ENCODE data around the gene VIPAS39.
A peak's percentile ranks its signal among the peaks of the same experiment; 100 is the strongest.

VIPAS39 gene

GRCh38 chr14:77457522-77458248 lies at the start of gene VIPAS39, which contains the start of gene AHSA1:
Gene VIPAS39, minus strand, starts transcription at chr14:77457601. Its CDS starts 3,499 bp downstream, at chr14:77454102.
Gene AHSA1, plus strand, starts transcription at chr14:77458093. Its CDS starts 97 bp downstream, at chr14:77458190.
- TF ChIP-seq EZH2phosphoT487 (conservative IDR thresholded peaks at IDR 0.05; ENCODE audit: low read length) (no peak), CTCF (IDR thresholded peaks at IDR 0.05; ENCODE audit: insufficient read depth, low read length, poor library complexity, severe bottlenecking) (no peak)

DNA sequence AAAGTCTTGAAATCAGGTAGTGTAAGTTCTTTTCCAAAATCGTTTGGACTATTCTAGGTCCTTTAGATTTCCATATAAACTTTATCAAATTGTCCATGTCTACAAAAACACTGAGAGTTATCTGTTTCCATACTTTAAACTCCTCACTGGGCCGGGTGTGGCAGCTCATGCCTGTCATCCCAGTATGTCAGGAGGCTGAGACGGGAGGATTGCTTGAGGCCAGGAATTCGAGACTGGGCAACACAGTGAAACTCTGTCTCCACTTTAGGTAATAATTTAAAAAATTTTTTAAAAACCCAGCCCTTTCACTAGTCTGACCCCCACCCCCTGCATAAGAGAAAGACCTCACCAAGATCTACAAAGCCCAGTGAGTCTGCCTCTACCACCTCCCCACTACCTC lies 47.6 kb upstream of the VIPAS39 start:
- H2AFZ ChIP-seq (ENCODE audit: low read depth, low read length, severe bottlenecking) = no peak overlapping the region
- no peak overlapping the region for H3K27ac ChIP-seq (ENCODE audit: low read depth, low read length)
- H4K20me1 ChIP-seq (ENCODE audit: low read depth, low read length) = no peaks in the 10 kb centered on the region
- no peaks in the 10 kb centered on the region for H3K27me3 ChIP-seq (ENCODE audit: low read length)
- H3K9me3 ChIP-seq (ENCODE audit: insufficient read depth, low read length) = no peaks in the 10 kb centered on the region
- H3K4me3 ChIP-seq (ENCODE audit: insufficient read depth, low read length, poor library complexity, severe bottlenecking) = no peak overlapping the region
- no peaks in the 10 kb centered on the region for H3K36me3 ChIP-seq (ENCODE audit: low read length)
- H3K9ac ChIP-seq (ENCODE audit: low read length) = no peak overlapping the region
- no peaks in the 10 kb centered on the region for H3K79me2 ChIP-seq (ENCODE audit: insufficient read depth, low read length)
- no peak overlapping the region for H3K4me2 ChIP-seq (ENCODE audit: low read depth, low read length, poor library complexity, severe bottlenecking)
- peaks cover 8% of the 10 kb centered on the region; the same call in 1 of the 2 replicates for H3F3A ChIP-seq (ENCODE audit: insufficient read depth)
- TF ChIP-seq CTCF (IDR thresholded peaks at IDR 0.05; ENCODE audit: insufficient read depth, low read length, poor library complexity, severe bottlenecking) (no peak), EZH2phosphoT487 (conservative IDR thresholded peaks at IDR 0.05; ENCODE audit: low read length) (no peak)
- H3K9me2 ChIP-seq (replicated peaks; ENCODE audit: insufficient read depth, low read length) = no peaks in the 10 kb centered on the region

More at GRCh38 chr14:77457522-77458248, at the start of gene VIPAS39, which contains the start of gene AHSA1:
- Histone ChIP-seq H3F3A (ENCODE audit: insufficient read depth) (peaks cover 9% of the 10 kb centered on the region; the same call in 1 of the 2 replicates), H3K9me3 (ENCODE audit: insufficient read depth, low read length) (no peaks in the 10 kb centered on the region), H3K79me2 (ENCODE audit: insufficient read depth, low read length) (peaks cover 44% of the 10 kb centered on the region), H3K9ac (ENCODE audit: low read length) (peak within 1 kb of the TSS; percentile 90), H3K27me3 (ENCODE audit: low read length) (no peaks in the 10 kb centered on the region), H4K20me1 (ENCODE audit: low read depth, low read length) (peaks cover 9% of the 10 kb centered on the region; the same call in 1 of the 2 replicates), H2AFZ (ENCODE audit: low read depth, low read length, severe bottlenecking) (peak within 1 kb of the TSS; percentile 96), H3K27ac (ENCODE audit: low read depth, low read length) (peak within 1 kb of the TSS; percentile 82), H3K4me3 (ENCODE audit: insufficient read depth, low read length, poor library complexity, severe bottlenecking) (peak within 1 kb of the TSS; percentile 91), H3K9me2 (replicated peaks; ENCODE audit: insufficient read depth, low read length) (no peaks in the 10 kb centered on the region), H3K4me2 (ENCODE audit: low read depth, low read length, poor library complexity, severe bottlenecking) (peak within 1 kb of the TSS; percentile 87), H3K36me3 (ENCODE audit: low read length) (peaks cover 12% of the 10 kb centered on the region)

- Histone ChIP-seq H4K20me1 (ENCODE audit: low read depth, low read length) (no peaks in the 10 kb centered on the region), H3K4me2 (ENCODE audit: low read depth, low read length, poor library complexity, severe bottlenecking) (no peak overlapping the region), H3K27me3 (ENCODE audit: low read length) (no peaks in the 10 kb centered on the region), H3K36me3 (ENCODE audit: low read length) (no peaks in the 10 kb centered on the region), H3K9me2 (replicated peaks; ENCODE audit: insufficient read depth, low read length) (no peaks in the 10 kb centered on the region), H3F3A (ENCODE audit: insufficient read depth) (peaks cover 8% of the 10 kb centered on the region; the same call in 1 of the 2 replicates), H3K9me3 (ENCODE audit: insufficient read depth, low read length) (no peaks in the 10 kb centered on the region), H2AFZ (ENCODE audit: low read depth, low read length, severe bottlenecking) (no peak overlapping the region), H3K27ac (ENCODE audit: low read depth, low read length) (no peak overlapping the region), H3K79me2 (ENCODE audit: insufficient read depth, low read length) (no peaks in the 10 kb centered on the region), H3K4me3 (ENCODE audit: insufficient read depth, low read length, poor library complexity, severe bottlenecking) (no peak overlapping the region), H3K9ac (ENCODE audit: low read length) (no peak overlapping the region)
- TF ChIP-seq CTCF (IDR thresholded peaks at IDR 0.05; ENCODE audit: insufficient read depth, low read length, poor library complexity, severe bottlenecking) = no peak
- TF ChIP-seq EZH2phosphoT487 (conservative IDR thresholded peaks at IDR 0.05; ENCODE audit: low read length) = no peak
Measured at GRCh38 chr14:77503138-77503537, 45.7 kb upstream of the VIPAS39 start.

All from SU-DHL-6 (cell line).